Epithelial cell of prostate (primary cell): ENCODE measurements around the gene OR4N5.
"Not testable (repeated sequence)": the region's sequence is repeated elsewhere in the genome, so short reads cannot be mapped to it uniquely, and the experiment has no call there.

Experiments used
- DNase-seq: peaks from one replicate; pipeline ENCODE4 v3.0.0-alpha.2; 2011; ENCODE audit warnings: low read depth, low spot score
- H3K27ac ChIP-seq: fragments of 450-650 bp; 2 replicates; pipeline ENCODE4 v1.5.1; 2017; ENCODE audit warnings: mild to moderate bottlenecking

OR4N5 gene, protein sequence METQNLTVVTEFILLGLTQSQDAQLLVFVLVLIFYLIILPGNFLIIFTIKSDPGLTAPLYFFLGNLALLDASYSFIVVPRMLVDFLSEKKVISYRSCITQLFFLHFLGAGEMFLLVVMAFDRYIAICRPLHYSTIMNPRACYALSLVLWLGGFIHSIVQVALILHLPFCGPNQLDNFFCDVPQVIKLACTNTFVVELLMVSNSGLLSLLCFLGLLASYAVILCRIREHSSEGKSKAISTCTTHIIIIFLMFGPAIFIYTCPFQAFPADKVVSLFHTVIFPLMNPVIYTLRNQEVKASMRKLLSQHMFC

DNA sequence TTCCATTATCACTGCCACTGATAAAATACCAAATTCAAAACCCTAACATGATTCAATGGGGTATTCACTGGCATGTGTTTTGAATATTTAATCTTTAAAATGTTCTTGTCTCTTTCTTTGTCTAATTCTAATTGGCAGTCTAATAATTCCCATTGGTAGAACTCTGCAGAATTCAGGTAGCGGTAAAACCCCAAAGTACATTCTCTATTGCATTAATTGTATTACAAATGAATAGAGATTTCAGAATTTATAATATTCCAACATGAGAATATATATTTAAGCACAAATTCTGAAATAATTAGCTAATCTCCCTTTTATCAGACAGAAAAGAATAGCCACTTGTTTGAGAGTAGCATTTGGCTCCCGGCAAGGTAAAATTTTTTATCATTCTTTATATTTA, at the start of gene OR4N5:
OR4N5 (plus strand) TSS at position 301 of the 400 bp plus-strand sequence. CDS start 4,916 bp downstream, outside the sequence.
- H3K27ac ChIP-seq = no peak within 1 kb of the TSS
- no peak for DNase-seq

DNA sequence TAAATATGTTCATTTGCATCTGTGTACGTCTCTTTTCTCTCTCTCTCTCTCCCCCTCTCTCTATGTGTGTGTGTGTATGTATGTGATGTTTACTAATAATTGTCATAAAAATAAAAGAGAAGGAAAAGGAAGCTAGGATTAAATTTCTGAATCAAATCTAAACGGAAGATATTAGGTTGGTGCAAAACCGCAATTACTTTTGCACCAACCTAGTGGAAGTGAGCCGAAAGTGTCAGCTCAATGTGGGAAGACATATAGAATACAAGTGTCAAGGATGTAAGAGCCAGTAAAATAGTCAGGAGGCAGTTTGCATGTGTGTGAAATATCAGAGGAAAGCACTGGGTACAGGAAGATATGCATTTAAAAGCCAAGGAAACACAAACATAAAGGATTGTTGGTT, 46.6 kb upstream of the OR4N5 start:
- no peak overlapping the region for H3K27ac ChIP-seq
- DNase-seq = no peak

DNA sequence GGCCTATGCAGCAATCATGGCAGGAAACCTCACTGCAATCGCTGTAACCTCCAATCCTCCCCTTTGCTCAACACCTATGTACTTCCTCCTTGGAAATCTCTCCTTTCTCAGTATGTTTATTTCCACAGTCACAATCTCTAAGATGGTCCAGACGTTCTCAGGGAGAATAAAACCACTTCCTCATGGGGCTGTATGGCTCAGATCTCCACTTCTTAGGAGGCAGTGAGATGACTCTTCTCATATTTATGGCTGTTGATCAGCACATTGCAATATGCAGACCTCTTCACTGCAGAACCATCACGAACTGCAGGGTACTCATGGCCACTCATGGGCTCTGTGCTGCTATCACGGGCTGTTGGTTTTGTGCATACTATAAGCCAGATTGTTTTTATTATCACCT, 45.2 kb upstream of the OR4N5 start:
- no peak overlapping the region for H3K27ac ChIP-seq
- no peak for DNase-seq

DNA sequence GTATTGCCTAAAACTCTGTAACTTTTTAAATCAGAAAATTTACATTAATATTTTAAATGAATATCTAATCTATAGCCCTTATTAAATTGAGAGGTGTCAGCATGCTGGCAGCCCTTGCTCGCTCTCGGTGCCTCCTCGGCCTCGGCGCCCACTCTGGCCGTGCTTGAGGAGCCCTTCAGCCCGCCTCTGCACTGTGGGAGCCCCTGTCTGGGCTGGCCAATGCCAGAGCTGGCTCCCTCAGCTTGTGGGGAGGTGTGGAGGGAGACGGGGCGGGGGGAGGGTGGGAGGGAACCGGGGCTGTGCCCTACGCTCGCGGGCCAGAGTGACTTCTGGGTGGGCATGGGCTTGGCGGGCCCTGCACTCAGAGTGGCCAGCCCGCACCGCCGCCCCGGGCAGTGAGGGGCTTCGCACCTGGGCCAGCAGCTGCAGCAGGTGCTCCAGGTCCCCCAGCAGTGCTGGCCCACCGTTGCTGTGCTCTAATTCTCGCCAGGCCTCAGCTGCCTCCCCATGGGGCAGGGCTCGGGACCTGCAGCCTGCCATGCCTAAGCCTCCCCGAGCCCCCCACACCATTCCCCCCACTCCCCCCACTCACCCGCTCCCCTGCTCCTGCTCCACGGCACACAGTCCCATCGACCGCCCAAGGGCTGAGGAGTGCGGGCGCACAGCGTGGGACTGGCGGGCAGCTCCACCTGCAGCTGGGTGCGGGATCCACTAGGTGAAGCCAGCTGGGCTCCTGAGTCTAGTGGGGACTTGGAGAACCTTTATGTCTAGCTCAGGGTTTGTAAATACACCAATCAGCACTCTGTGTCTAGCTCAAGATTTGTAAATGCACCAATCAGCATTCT, 39.5 kb upstream of the OR4N5 start:
- not testable (repeated sequence) for H3K27ac ChIP-seq, DNase-seq

DNA sequence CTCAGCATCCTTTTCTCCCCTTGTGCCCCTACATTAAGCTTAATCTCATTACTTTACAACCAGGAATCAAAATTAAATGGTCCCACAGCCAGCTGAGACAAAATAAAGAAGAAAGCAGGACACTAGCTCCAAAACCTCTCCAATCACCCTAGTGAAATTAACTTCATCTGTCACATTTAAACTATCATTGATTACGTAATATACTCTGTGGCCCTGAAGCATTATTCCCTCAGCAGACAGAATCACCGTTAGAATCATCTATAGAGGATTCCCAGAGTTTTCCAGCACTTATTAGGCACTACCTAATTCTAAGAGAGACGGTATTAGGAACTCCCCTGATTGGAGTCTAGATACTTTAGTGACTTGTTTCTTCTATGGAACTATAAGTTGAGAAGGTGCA, 28.2 kb upstream of the OR4N5 start, which contains the start of gene OR4K17:
OR4K17 (plus strand) TSS at position 302 of the 400 bp plus-strand sequence. CDS start 6,761 bp downstream, outside the sequence.
- no peak within 1 kb of the TSS for H3K27ac ChIP-seq
- DNase-seq = no peak

DNA sequence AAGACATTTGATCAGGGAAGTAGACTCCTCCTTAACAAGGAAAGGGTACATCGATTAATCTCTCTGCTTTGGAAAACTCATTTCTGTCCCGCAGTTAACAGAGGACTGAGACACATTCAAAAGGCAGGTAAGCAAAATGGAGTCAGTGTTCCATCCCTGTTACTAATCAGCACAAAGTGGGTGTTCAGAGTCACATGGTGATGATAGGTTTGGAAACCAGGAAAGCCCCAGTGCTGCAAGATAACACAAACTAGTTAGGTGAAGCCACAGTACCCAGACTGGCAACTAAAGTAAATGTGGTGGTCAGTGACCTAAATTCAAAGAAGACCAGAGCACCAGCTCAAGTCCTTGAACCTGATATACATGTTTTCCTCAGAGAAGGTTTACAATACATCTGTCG, 26.3 kb upstream of the OR4N5 start:
- no peak overlapping the region for H3K27ac ChIP-seq
- DNase-seq = no peak

DNA sequence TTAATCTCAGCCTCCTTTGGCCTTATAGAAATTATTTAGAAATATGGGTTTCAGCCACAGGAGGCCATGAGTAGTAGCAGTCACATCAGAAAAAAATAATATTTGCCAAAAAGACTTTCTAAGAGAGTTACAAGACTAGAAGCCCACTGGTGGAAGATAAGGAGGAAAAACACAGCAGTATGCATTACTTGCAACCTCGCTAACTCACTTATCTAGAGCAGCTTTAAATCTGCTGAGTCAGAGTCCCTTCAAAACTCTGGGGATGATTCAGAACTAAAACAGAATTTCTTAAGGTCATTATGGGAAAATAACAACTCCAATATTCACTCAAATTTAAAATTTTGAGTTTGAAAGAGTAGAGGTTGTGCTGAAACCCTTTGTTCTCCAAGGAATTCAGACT, 21.9 kb upstream of the OR4N5 start:
- no peak overlapping the region for H3K27ac ChIP-seq
- DNase-seq = no peak

DNA sequence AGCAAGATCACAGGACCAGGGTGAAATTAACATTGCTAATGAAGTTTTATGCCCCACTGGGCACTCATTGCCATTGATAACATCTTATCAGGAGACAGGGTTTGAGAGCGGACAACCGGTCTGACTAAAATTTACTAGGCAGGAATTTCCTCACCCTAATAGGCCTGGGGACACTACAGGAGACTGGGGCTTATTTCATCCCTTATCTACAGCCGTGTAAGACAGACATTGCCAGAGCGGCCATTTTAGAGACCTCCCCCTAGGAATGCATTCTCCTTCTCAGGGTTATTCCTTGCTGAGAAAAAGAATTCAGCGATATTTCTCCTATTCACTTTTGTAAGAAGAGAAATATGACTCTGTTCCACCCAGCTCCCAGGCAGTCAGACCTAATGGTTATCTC, 19.8 kb upstream of the OR4N5 start:
- DNase-seq = no peak
- H3K27ac ChIP-seq = no peak overlapping the region

DNA sequence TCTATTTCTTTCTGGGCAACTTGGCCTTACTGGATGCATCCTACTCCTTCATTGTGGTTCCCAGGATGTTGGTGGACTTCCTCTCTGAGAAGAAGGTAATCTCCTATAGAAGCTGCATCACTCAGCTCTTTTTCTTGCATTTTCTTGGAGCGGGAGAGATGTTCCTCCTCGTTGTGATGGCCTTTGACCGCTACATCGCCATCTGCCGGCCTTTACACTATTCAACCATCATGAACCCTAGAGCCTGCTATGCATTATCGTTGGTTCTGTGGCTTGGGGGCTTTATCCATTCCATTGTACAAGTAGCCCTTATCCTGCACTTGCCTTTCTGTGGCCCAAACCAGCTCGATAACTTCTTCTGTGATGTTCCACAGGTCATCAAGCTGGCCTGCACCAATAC, 5.3 kb downstream of the OR4N5 start:
- no peak overlapping the region for H3K27ac ChIP-seq
- no peak for DNase-seq

DNA sequence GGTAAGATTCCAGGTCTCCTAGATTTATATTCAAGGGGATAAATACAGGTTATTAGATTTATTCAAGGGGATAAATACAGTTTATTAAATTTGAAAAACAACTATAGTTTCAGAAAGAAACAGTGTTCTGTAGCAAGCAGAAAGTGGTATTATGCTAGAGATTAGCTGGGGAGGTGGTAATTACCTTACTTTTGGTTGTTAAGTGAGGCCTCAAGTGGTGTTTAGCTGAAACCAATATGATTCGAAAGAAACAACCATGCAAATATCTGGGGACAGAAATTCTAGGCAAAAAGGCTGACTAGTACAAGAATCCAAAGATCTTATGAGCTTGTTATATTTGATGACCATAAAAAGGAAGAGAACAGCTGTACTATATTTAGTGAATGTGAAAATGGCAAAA, 6.2 kb downstream of the OR4N5 start:
- DNase-seq = no peak
- no peak overlapping the region for H3K27ac ChIP-seq

DNA sequence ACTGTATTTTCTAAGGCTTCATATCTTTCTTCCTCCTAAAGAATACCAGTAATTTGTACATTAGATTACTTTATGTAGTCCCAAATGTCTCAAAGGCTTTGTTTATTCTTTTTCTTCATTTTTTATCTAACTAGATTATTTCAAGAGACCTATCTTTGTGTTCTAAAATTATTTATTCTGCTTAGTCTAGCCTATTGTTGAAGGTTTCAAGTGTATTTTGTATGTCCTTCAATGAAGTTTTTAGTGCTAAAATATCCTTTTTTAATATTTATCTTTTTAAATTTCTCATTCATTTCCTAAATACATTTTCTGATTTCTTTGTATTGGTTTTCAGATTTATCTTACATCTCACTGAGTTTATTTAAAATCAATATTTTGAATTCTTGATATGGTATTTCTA, 25.8 kb downstream of the OR4N5 start:
- DNase-seq = no peak
- no peak overlapping the region for H3K27ac ChIP-seq

DNA sequence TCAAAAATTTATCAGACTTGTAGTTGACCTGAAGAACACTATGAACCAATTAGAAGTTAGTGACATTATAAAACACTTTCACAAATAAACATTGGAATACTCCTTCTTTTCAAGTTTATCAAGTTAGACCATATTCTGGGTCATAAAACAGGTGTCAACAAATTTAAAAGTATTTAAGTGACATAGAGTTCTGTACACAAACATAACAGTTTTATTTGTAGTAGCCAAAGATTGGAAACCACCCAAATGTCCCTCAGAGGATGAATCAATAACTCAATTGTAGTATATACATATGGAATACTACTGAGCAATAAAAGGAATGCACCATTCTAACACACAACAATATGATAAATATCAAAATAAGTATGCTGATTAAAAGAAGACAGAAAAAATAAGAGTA, 28.5 kb downstream of the OR4N5 start:
- no peak for DNase-seq
- H3K27ac ChIP-seq = no peak overlapping the region

DNA sequence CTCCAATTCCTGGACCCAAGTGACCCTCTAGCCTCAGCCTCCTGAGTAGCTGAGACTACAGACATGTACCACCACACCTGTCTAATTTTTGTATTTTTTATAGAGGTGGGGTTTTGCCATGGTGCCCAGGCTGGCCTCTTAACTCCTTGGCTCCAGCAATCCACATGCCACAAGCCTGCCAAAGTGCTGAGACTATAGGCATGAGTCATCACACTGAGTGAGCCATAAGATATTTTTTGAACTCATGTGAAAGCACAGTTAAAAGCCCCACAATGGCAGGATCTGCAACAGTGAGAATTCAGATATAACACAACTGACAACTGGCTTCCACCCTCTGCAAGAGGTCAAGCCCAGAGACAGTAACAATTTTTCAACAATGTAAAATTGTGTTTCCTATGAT, 31.2 kb downstream of the OR4N5 start:
- peak; percentile 14 for DNase-seq
- H3K27ac ChIP-seq = not testable (repeated sequence)

DNA sequence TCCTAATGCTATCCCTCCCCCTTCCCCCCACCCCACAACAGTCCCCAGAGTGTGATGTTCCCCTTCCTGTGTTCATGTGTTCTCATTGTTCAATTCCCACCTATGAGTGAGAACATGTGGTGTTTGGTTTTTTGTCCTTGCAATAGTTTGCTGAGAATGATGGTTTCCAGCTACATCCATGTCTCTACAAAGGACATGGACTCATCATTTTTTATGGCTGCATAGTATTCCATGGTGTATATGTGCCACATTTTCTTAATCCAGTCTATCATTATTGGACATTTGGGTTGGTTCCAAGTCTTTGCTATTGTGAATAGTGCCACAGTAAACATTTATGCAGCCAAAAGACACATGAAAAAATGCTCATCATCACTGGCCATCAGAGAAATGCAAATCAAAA, 35.6 kb downstream of the OR4N5 start:
- H3K27ac ChIP-seq, DNase-seq: not testable (repeated sequence)

DNA sequence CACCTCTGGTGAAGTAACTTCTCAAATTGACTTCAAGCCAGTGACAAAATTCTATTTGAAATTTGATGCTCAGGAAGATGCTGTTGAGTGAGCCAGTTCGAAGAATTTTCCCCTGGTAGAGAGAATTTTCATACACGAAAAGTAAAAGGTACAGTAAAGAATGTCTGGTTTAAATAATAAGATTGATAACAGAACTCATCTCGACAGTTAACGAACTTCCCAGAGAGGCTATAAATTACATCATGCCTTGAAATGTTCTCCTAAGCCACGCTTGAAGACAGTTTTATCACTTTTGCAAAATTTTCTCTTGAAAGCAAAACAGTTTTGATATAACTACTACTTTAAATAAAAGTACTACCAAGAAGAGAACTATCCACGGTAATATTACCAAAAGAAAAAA, 37.7 kb downstream of the OR4N5 start:
- no peak for DNase-seq
- no peak overlapping the region for H3K27ac ChIP-seq

DNA sequence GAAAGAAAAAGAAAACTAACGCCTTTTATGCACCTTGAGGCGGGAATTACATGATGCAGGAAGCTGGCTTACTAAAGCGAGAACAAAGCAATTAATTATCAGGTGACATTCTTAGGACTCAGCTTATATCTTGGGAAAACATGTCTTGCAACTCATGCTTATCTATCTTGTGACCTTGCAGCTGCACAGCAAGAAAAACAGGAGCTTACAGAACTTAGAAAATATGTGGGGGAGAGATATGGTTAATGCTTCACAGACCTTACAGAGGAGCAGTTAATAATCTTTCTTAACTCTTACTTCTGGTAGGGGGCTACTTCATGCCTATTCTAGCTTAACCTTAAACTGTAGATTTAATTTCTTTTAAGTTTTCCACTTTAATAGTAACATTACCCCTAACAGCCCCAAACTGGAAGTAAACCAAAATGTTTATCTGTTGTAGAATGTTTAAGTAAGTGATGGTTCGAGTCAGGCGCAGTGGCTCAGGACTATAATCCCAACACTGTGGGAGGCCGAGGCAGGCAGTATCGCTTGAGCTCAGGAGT, 38.9 kb downstream of the OR4N5 start:
- DNase-seq = no peak
- no peak overlapping the region for H3K27ac ChIP-seq

DNA sequence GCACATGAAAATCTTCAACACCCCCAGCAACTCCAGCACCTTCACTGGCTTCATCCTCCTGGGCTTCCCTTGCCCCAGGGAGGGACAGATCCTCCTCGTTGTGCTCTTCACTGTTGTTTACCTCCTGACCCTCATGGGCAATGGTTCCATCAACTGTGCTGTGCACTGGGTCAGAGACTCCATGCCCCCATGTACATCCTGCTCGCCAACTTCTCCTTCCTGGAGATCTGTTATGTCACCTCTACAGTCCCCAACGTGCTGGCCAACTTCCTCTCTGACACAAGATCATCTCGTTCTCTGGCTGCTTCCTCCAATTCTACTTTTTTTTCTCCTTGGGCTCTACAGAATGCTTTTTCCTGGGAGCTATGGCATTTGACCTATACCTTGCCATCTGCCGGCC, 40.6 kb downstream of the OR4N5 start:
- no peak overlapping the region for H3K27ac ChIP-seq
- no peak for DNase-seq

DNA sequence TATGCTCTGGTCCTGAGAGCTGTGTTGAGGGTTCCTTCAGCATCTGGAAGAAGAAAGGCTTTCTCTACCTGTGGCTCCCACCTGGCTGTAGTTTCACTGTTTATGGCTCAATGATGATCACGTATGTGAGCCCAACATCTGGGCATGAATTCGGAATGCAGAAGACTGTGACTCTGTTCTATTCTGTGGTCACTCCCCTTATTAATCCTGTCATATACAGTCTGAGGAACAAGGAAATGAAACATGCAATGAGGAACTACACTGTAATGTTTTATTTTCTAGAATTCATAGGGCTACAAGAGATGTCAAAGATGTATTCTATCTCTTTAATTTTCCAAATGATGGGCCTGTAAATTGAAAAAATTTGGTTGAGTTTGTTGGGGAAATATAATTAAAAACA, 41.3 kb downstream of the OR4N5 start:
- DNase-seq = no peak
- no peak overlapping the region for H3K27ac ChIP-seq

DNA sequence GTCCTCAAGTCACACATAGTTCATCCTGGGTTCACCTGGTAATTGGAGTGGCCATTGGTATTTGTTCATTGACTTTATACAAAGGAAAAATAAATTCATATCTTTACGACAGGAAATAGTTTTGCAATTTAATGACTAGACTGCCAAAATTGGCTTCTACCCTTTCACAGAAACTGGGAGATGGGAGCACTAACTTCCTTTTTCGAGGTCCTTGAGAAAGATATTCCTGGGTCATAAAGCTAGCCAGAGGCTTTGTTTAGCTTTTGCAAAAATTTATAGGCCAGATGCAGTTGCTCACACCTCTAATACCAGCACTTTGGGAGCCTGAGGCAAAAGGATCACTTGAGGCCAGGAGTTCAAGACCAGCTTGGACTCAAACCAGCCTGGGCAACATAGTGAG, 41.9 kb downstream of the OR4N5 start:
- H3K27ac ChIP-seq = no peak overlapping the region
- no peak for DNase-seq

DNA sequence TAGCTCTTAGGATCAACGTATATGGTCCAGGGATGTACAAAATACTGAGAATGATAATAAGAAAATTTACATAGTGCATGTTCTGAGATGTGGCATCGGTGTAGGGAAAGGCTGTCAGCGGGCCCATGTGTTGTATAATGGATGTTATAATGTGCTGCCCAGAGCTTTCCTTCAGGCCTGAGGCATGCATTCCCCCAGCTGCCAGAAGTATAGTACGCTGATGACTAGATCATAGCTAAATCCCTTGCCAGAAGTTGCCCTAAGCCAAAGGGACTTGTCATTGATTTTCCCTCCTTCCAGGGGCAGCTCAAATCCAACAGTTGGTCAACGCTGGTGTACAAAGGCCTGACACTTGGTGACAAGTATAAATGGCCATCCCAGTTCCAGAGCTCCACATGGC, 45.6 kb downstream of the OR4N5 start:
- no peak overlapping the region for H3K27ac ChIP-seq
- DNase-seq = no peak

DNA sequence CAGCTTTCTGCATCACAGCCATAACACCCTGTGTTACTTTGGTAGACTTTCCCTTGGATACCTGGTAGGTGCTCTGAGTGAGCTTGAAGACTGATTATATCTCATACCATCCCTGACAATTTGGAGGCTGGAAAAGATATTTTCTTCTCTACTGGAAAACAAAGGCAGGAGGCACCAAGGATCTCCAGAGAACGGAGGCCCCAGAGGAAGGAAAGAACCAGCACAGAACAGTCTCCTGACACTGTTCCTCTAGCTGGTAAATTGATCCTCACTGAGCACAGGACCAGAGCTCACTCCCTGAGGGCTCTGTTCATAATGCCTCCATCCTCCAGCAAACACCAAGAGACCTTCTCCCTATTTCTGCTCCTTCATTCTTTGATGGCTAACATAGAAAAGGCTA, 52.0 kb downstream of the OR4N5 start, which contains the start of gene OR11G2:
OR11G2 (plus strand) TSS at position 301 of the 400 bp plus-strand sequence. CDS start 6,542 bp downstream, outside the sequence.
- no peak within 1 kb of the TSS for H3K27ac ChIP-seq
- DNase-seq = no peak
